A549 treated with AZD9567 at 1 μM for 4 hours (cell line): ENCODE measurements around the gene NLRP10. TPM values are rescaled to one million over a fixed set of nuclear protein-coding genes. Genes with fewer than 3 reads are reported as not detected.

Source experiments
- total RNA-seq: library from RNA; stranded (reverse); fragments of 200-300 nt; extraction: Qiagen RNA extraction; gene quantifications from 5 replicates; pipeline ENCODE4 v1.2.3, GENCODE V29; 2022; ENCODE audit not compliant: insufficient read depth

NLRP10 gene
- total RNA-seq: not detected in 5 replicates

GRCh38 chr11:7965386-7965785 is at the start of gene NLRP10:
Gene NLRP10 (minus strand): TSS chr11:7965447. CDS start chr11:7963495, 1,952 bp downstream.

DNA sequence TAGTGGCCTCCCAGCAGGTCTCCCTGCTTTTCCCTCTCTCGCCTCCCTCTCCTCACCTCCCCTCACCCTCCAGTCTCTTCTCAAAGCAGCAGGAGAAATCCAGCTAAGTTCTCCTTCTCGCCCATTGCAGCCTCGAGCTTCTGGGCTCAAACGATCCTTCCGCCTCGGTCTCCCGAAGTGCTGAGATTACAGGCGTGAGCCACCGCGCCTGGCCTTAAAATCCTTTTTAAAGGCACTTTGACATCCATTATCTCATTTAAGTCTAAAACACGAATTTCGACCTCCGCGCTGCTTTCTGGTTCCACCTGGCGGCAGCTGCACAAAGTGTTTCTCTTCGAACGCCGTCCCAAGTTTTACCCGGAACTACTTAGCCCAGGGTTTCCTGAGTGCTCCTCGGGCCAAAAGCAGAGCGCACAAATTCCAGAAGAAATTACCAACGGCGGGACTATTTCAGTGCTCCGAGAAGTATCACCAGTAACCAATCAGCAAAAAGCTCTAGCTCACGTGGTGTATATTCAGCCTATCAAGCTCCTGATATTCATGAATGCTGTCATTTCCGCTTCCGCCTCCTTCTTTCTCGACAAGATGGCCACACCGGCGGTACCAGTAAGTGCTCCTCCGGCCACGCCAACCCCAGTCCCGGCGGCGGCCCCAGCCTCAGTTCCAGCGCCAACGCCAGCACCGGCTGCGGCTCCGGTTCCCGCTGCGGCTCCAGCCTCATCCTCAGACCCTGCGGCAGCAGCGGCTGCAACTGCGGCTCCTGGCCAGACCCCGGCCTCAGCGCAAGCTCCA is 21.7 kb upstream of the NLRP10 start, which contains the start of gene EIF3F:
TSS of gene EIF3F (plus strand) at position 570 of the 792 bp plus-strand sequence. CDS start at position 586, 16 bp downstream.

DNA sequence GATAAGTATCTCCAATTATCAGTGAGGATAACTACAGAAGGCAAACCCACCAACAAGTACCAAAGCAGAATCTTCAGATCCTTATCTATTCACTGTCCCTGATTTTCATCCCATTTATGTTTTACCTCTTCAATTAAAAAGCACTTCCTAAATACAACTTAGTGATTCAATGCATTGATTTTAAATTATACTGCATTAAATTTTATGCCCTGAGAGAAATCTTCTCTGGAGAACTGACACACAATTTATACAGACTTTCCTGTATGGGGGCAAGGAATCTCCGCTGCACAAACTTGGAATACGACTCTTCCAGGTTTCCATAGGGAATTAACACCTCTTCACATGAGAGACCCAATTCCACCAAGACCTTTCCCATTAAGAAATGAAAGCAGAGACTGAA is 23.6 kb downstream of the NLRP10 start, which contains the start of gene OR10A3:
TSS of gene OR10A3 (minus strand) at position 101 of the 400 bp plus-strand sequence. CDS start 2,188 bp downstream, outside the sequence.

DNA sequence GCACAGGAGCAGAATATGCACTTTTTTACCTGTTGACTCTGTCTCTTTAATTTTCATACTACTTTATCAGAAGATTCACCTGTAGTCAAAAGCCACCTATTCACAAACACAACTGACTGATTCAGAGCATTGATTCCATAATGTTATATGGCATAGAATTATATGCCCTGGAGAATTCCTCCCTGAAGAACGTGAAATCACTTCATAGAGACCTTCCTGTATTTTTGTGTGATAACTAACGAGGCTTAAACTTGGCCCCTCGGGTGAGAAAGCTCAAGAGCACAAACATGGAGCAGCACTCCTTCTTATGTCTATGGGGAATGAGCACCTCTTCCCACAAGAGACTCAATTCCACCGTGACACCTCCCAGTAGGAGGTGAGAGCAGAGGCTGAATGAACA is 34.1 kb downstream of the NLRP10 start, which contains the start of gene OR10A6:
TSS of gene OR10A6 (minus strand) at position 101 of the 400 bp plus-strand sequence. CDS start 2,606 bp downstream, outside the sequence.

Other genes with a start within 250 kb of the NLRP10 start
- not detected in 5 replicates for gene OR5P2, start 168.5 kb downstream of the NLRP10 start, total RNA-seq
- gene OR5P3, start 134.6 kb downstream of the NLRP10 start, total RNA-seq: not detected in 5 replicates
- gene OR10A6, start 34.2 kb downstream of the NLRP10 start, total RNA-seq: not detected in 5 replicates
- not detected in 5 replicates for gene OR10A3, start 23.7 kb downstream of the NLRP10 start, total RNA-seq
- 313 to 586 TPM (median 325 TPM) in 5 replicates for gene EIF3F, start 21.9 kb upstream of the NLRP10 start, total RNA-seq
- 5.8 to 8.8 TPM (median 7.6 TPM) in 5 replicates for gene TUB, start 115.8 kb upstream of the NLRP10 start, total RNA-seq
- gene RIC3, start 203.6 kb upstream of the NLRP10 start, total RNA-seq: 2.3 to 2.7 TPM (median 2.7 TPM) in 5 replicates